HG03064 (cell line): ENCODE data around the gene FGF11.
A peak's percentile ranks its signal among the peaks of the same experiment; 100 is the strongest.

ENCODE experiments used
- ATAC-seq: cut with Tn5 transposase; IDR thresholded peaks from one replicate; pipeline ENCODE4 v1.9.1; 2021; ENCODE audit warnings: low read depth; ENCODE audit not compliant: unreplicated experiment

Gene FGF11

DNA sequence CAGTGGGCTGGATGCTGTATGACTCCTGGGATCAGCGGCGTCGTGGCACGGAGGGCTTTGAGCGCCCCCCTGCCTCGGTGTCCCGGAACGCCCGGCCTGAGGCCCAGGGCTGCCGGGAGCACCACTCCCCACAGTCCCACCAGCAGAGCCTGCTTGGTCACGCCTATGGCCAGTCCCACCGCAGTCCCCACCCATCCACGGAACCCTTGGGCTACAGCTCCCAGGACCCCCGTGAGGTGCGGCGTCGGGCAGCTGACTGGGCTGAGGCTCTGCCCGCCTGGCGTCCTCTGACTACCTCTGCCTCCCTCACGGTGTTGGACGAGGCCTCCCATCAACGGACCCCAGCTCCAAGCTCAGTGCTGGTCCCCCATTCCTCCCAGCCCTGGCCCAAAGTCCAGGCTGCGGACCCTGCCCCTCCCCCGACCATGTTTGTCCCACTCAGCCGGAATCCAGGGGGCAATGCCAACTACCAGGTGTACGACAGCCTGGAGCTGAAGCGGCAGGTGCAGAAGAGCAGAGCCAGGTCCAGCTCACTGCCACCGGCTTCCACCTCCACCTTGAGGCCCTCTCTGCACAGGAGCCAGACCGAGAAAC lies 12.3 kb upstream of the FGF11 start:
- ATAC-seq = no peak

- ATAC-seq = no peak
Observed at GRCh38 chr17:7427549-7427948, 11.8 kb upstream of the FGF11 start.

- ATAC-seq = no peak
Observed at GRCh38 chr17:7428557-7428956, 10.8 kb upstream of the FGF11 start, which contains the start of gene SPEM3. Gene SPEM3 (plus strand): TSS chr17:7428857. CDS start chr17:7428903, 46 bp downstream.

- ATAC-seq = no peak
Observed at GRCh38 chr17:7429722-7430121, 9.6 kb upstream of the FGF11 start.

DNA sequence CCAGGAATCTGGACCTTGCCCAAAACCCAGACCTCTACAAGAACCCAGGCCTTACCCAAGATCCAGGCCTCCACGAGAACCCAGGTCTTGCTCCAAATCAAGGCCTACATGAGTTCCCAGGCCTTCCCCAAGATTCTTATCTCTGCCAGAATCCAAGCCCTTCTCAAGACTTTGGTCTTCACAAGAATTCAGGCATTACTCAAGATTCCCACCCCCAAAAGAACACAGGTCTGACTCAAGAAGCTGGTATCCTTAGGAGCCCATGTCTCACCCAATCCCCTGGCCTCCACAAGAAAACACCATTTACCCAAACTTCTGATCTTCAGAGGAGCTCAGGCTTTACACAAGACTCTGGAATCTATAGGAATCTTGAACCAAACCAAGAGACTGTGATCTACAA lies 8.1 kb upstream of the FGF11 start:
- ATAC-seq = no peak

DNA sequence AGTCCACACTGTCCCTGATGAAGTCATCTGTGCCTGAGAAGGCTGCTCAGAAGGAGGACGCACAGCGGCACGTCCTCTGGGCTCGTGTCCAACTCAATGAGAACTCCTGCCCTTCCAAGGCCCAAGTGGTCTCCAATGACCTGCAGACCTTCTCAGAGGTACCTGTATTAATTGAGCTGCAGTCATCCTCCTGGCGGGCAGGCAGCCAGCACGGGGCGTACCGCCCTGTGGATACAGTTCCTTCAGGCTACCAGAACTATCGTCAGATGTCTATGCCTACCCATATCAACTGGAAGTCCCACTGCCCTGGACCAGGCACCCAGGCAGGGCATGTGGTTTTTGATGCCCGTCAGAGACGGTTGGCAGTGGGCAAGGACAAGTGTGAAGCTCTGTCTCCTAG lies 7.0 kb upstream of the FGF11 start:
- no peak for ATAC-seq

- ATAC-seq = peak; percentile 9
Observed at GRCh38 chr17:7435676-7436555, 3.4 kb upstream of the FGF11 start.

DNA sequence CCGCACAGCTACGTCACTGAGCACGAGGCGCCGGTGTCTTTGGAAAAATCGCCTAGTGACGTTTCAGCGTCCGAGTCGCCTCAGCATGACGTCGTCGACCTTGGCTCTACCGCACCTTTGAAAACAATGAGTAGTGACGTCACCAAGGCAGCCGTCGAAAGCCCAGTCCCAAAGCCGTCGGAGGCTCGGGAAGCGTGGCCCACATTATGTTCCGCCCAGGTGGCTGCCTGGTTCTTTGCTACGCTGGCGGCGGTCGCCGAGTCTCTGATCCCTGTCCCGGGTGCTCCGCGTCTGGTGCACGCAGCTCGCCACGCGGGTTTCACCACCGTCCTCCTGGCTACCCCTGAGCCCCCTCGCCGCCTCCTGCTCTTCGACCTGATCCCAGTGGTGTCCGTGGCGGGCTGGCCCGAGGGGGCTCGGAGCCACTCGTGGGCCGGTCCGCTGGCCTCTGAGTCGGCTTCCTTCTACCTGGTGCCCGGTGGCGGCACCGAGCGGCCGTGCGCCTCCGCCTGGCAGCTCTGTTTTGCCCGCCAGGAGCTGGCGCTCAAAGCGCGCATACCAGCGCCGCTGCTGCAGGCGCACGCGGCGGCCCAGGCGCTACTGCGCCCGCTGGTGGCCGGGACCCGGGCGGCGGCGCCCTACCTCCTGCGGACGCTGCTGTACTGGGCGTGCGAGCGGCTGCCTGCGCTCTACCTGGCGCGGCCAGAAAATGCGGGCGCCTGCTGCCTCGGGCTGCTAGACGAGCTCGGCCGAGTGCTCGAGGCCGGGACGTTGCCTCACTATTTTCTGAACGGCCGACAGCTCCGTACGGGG lies 2.5 kb upstream of the FGF11 start:
- ATAC-seq = no peak

- ATAC-seq = no peak
Observed at GRCh38 chr17:7437369-7437863, 1.9 kb upstream of the FGF11 start.

DNA sequence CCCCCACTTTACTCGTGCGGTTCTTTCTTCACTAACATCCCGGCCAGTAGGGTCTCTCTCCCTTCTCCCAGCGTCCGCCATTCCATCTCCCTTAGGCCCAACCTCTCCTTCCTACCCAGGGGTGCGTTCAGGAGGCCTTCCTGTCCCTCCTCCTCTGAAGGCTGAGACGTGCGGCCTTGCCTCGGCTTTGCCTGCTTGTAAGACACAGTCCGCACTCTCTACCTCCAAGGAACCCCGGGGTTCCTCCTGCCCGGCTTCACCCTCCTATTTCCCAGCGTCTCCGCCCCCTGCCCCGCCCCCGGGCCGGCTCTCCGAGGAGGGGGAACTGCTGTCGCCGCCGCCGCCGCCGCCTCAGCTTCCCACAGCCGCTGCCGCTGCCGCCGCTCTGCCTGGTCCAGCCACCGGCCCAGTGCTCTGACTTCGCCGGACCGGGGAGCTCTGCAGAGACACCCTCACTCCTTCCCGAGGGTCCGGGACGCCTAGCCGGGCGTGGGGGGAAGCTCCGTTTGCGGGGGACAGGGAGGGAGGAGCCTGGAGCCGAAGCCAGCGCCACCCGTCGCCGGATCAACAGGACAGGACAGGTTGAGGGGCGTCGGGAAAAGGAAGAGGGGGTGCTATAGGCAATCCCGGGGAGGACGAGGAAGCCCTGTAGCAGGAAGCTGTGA lies 1.2 kb upstream of the FGF11 start:
- ATAC-seq = no peak

- no peak for ATAC-seq
Observed at GRCh38 chr17:7438656-7439460, 454 bp upstream of the FGF11 start.

- no peak for ATAC-seq
Observed at GRCh38 chr17:7440113-7440833, 961 bp downstream of the FGF11 start.

GRCh38 chr17:7440834-7441195 lies 1.5 kb downstream of the FGF11 start:
- no peak for ATAC-seq

DNA sequence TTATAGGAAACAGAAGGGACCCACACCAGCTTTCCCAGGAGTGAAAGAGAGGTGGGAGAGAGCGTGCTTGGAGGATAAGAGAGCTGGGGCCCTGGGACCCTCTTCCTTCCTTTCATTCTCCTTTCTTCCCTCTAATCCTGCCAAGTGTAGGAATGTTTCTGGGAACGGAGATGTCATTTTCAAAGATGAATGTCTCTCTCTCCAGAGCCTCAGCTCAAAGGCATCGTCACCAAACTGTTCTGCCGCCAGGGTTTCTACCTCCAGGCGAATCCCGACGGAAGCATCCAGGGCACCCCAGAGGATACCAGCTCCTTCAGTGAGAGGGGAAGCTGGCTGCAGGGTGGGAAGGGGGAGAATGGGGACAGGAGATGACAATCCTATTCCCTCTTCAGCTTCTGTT lies 2.0 kb downstream of the FGF11 start:
- ATAC-seq = no peak

- no peak for ATAC-seq
Observed at GRCh38 chr17:7442142-7442541, 2.8 kb downstream of the FGF11 start.

DNA sequence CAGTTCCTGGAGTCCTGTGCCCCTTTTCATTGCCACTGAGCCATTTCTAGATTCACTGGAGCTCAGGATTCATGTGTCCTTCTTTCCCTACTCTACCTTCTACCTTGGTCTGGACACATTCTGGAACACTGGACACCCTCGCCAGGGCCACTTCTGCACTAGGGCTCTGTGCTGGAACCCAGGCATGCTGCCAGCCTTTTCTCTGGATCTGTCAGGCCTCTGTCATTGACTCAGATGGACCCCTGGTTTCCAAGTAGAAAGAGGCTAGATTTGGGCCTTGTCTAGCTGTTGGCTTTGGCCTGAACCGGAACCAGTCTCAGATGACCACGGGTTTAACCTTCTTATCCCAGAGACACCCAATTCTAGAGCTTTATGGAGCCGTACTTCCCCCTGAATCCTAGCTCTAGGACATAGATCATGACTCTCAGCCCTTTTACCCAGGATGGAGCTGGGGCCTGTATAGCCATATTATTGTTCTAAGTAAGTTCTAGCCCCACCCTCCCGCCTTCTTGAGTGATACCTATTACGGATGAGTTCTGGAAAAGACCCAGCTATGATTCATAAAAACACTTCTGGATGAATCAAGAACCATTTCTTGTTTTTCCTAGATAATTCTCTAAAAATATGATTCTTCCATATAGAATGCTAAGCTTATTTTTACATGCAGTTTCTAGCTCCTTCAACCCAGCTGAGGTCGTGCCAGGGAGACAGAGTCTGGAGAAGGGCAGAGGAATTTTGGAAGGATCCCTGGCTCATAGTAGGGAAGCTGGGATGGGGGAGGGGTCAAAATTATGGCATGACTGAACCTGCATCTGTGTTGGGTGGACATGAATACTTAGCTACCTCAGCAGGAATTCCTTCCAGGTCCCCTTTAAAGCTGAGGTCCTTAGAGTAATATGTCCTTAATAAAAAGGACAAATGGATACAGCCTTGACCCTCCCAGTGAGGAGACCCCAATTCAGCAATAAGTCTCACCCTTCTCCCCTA lies 4.5 kb downstream of the FGF11 start:
- no peak for ATAC-seq

DNA sequence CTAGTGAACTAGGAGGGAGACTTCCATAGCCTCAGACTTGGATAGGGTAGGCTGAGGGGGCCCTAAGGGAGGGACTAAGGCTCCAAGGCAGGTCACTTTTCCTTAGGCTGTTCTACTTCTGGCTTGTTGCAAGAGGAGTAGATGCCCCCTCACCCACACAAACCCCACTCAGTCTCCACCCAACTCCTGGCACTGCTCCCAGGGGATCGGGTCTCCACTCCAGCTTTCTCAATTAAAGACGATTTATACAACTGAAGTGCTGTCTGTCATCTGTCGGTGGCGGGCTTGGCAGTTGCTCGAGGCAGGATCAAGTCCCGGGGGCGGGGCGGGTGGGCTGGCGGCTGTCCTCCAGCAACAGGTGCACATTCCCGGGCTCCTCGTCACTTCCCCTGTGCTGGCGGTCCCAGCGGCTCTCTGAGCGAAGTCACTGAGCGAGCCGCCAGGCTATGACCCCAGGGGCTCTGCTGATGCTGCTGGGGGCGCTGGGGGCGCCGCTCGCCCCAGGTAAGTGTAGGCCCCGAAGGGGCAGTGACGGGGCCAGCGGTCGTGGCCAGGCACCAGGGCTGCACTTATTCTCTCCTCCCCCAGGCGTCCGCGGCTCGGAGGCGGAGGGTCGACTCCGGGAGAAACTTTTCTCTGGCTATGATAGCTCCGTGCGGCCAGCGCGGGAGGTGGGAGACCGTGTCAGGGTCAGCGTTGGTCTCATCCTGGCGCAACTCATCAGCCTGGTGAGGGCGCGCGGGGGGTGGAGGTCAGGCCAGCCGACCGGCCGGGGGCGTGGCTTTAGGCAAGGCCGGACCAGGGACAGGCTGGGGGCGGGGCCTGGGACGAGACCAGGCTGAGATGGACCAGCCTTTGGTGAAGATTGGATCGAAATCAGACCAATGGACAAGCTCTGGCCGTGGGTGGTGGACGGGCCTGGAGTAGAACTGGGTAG lies 5.6 kb downstream of the FGF11 start, which contains the start of gene CHRNB1:
TSS of gene CHRNB1 (plus strand) at position 380 of the 937 bp plus-strand sequence. CDS start at position 447, 67 bp downstream.
- ATAC-seq = no peak
